Stimulated activated CD4-positive, alpha-beta T cell treated with anti-CD3 and anti-CD28 coated beads, Interleukin-2, amount 100 ng/mL, for 4 hours (primary cell): ENCODE data around the gene BSX.
A peak's percentile ranks its signal among the peaks of the same experiment; 100 is the strongest.

Source experiments
- DNase-seq: peaks from one replicate; pipeline ENCODE4 v3.0.0-alpha.2; 2020; ENCODE audit warnings: low read depth

Gene BSX

DNA sequence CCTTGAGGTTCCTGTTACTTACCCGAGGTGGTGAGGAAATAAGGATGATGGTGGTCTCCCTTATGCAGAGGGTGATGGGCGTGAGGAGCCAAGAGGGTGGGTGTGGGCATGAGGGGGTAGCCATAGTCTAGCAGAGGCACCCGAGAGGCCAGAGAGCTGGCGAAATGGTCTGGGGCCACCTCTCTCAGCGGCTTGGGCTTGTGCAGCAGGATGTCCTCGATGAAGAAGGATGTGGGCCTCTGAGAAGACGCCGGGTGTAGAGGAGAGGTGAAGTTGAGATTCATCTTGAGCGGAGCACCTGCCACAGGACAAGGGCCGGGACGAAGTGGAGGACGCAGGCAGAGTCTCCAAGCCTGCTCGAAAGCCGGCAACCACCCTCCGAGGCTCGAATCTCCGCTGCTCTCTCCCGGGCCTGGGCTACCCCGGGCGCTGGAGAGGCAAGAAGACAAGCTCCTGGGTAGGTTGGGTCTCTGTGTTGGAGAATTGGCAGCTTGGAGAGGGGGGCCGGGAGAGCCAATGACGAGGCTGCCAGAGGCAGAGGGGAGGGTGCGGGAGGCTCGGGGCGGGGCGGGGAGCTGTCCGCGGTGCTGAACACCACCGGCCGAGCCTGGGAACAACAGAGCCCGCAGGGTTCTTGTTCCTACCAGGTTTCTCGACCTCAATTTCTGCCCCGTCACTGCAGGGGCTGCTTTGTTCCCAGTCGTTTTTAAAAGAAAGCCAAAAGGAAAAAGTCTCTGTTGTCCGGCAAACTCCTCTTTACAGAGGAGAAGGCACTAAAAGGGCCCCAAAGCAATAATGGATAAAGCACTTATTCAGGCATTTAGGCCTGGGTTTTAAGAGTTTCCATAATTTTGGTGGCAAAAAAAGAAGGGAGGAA lies at the start of gene BSX:
TSS of gene BSX (minus strand) at position 447 of the 877 bp plus-strand sequence. CDS start at position 284, 163 bp downstream.
- peak; percentile 9 for DNase-seq

DNA sequence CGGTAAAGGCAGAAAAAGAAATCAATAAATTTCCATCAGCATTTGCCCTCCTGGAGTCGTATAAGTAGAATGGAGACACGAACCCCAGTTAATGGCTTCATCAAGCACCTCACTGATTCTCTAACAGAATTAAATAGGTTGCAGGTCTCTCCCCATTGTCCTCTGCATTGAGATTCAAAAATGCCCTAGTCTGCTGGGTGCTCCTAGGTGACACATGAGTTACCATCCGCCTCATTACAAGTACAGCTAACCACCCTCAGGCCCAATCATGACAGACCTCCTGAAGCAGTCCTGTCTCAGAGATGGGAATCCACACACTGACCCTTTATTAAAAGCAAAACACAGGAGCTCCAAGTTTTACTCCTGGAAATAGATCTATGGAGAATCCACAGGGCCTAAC lies 48.9 kb upstream of the BSX start:
- DNase-seq = no peak

DNA sequence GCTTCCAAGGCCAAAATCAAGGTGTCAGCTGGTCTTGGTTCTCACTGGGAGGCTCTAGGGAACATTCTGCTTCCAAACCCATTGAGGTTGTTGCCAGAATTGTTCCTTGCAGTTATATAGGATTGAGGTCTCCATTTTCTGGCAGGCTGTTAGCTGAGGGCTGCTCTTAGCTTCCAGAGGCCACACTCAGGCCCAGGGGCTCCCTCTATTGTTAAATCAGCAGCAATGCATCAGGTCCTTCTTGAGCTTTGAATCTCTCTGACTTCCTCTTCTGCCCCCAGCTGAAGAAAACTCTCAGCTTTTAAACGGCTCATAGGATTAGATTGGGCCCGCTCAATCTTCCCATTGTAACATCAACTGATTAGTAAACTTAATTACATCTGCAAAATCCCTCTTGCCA lies 39.3 kb upstream of the BSX start:
- no peak for DNase-seq

DNA sequence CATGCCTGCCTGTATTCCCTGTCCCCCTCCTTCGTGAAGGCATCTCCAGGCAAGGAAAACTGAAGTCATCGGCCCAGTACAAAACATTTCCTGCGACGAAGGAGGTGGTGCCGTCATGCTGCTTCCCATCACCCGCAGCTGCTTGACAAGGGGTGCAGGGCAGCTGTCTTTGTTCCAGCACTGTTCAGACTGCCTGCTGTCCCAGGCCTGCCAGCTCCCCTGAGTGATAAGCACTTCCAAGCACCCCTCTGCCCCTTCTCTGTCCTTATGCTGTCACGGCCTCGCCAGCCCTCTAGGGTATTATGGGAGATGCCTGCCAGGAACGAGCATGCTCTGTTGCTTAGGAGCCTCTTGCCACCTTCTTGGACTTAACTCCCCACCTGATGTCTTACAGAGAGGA lies 37.1 kb upstream of the BSX start:
- DNase-seq = no peak

DNA sequence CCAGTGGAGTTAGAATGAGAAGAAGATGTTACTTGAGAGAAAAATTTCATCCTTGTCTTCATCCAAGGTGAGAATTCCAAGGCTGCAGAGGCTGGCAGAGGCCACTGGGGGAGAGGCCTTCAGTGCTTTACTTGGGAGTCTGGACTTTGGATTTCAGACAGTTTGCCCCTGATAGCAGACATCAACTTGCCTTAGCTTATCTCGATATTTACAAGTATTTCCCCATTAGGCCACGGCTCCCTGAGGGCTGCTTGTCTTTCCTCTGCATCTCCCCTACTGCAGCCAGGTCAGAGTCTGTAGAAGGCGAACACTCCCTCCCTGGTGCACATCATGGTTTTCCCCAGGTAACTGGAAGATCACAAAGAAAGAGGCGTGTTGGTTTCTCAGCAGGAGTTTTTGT lies 29.9 kb upstream of the BSX start:
- no peak for DNase-seq

DNA sequence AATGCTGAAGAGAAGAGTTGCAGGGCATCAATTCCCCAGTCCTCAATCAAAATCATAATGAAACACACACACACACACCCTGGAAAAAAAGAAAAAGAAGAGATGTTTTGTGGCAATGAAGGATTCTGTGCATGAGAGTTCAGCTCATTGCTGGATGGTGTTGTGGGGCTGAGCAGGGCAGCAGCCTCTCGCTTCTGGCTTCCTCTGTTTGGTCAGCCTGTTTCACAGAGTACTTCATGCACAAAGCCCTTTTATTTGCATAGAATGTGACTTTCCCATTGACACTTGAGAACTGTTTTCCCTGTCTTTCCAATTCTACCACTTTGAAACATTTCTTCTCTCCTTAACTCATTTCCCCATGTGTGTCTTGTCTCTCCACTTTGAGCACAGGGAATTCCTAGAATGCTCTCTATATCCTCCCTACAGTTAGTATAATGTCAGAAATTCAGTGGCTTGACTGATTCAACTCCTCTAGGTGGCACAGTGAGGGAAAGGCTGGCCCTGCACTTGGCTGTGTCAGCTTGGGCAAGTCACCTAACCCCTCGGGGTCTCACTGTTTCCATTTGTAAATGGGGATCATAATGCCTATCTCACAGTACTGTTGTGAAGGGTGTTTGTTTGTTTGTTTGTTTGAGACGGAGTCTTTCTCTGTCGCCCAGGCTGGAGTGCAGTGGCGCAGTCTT lies 25.4 kb upstream of the BSX start:
- DNase-seq = no peak

DNA sequence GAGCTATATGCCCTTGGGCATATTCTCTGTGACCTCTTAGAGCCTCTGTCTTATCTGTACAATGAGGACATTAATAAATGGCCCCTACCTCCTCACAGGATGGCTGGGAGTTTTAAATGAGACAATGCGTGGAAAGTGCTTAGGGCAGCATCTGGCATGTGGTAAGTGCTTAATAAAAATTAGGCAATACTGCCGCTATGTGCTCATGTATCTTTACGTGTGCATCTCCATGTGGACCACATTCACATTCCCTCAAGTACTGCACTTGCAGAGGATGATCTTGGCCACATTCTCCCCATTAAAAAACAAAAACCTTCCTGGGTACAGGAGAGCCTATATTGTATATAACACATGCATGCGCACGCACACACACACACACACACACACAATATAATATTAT lies 19.1 kb upstream of the BSX start:
- DNase-seq = no peak

DNA sequence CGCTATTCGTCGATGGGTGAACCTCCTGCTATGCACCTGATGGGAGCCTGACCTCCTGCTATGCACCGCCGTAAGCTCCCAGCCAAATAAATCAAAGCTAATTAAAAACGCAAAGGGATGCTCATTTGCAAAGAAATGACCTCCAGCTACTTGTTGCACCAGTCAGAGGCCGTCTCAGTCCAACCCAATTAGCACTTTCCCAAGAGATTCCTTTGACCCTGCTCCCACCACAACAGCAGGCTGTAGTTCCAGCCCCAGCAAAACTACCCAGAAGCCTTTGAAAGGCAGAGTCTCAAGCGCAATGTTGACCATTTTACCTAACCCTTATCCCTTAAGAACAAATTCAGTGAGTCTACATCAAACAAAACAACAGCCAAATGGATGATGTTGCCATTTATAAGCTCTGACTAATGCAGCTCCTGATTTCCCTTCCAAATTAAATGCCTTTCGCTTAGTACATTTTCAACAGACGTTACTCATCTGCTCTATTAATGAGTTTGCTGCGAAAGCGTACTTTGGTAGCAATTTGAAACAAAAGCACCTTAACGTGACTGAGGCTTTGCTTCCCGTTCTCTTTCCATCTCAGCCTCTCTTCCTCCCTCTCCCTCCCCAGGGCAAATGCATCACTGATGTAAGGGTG lies 17.2 kb upstream of the BSX start:
- no peak for DNase-seq

DNA sequence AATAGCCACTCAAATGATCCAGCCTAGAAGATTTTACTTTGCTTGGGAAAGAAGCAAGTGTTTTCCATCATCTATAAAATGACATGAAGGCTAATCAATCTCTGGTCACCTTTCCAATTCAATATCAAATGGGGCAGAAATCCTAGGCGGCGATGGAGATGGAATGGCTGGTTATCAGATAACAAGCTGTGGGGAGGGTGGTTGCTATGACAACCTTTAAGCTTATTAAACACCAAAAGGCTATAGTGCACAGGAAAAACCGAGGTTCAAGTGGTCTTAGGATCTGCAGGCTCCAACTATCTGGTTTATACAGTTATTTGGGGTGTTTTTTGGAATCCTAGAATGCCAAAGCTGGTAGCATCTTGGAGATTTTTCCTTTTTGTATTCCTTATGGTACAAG lies 13.9 kb upstream of the BSX start:
- DNase-seq = no peak

DNA sequence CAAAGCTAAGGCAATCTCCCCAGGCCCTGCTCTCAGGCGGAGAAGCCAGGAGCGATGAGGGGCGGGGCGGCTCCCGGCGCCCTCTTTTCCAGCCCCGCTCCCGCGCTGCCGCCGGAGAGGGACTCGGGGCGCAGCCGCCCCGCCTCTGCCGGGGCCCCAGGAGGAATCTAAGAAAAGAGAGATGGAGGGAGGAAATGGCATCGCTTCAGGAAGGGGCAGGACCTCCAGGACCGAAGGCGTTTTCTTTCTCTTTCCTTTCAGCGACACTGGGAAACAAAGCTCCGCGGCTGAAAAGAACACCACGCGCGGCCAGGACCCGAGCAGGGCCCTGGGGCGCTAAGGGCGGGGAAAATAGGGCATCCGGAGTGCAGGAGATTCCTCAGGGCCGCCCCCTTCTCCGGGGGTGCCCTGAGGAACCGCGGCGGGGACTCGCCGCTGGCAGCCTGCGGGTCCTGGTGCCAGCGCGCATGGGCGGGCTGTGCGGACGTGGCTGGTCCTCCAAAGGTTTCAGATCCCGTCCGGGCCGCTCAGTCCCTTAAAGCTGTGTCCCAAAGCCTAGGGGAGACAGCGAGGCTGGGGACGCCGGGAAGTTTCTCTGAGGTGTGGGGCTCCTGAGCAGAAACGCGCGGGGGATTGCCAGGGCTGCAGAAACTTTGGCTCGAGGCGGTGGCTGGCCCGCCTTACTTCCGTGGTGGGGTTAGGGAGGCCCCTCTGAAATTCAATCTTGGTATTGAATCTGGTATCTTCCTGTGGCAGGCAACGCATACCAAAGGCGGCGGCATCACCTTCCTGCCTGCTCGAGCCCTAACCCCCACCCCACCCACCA lies 2.8 kb upstream of the BSX start:
- no peak for DNase-seq

DNA sequence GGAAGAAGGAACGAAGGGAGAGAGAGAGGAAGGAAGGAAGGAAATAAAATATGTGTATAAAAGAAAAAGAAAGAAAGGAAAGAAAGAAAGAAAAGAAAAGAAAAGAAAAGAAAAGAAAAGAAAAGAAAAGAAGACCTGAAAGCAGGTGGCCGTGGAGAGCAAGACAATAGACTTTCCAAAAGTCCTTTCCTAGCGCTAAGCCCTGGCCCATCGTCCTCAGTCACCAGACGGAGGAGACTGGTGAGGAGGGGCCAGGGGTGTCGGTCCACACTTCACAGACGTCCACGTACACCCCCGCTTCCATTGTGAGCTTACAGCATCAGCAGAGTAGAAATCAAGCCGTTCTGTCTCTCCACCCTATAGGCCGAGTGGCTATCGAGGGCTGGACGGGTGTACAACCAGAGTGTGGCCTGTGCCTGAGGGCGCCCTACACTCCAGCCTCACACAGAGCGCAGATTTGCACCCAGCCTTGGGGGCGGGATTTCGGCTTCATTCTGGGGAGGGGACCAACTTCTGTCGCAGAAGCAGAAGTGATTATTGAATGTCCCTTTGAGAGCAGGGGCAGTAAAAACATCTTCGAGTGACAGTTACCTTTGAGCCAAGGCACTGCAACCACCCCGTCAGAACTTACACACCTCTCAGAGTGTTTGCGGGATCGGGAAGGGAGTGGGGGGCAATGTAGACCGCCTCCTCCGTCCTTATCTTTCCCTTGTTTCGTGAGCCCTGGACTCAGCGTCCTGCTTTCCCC lies 2.0 kb upstream of the BSX start:
- DNase-seq = no peak

DNA sequence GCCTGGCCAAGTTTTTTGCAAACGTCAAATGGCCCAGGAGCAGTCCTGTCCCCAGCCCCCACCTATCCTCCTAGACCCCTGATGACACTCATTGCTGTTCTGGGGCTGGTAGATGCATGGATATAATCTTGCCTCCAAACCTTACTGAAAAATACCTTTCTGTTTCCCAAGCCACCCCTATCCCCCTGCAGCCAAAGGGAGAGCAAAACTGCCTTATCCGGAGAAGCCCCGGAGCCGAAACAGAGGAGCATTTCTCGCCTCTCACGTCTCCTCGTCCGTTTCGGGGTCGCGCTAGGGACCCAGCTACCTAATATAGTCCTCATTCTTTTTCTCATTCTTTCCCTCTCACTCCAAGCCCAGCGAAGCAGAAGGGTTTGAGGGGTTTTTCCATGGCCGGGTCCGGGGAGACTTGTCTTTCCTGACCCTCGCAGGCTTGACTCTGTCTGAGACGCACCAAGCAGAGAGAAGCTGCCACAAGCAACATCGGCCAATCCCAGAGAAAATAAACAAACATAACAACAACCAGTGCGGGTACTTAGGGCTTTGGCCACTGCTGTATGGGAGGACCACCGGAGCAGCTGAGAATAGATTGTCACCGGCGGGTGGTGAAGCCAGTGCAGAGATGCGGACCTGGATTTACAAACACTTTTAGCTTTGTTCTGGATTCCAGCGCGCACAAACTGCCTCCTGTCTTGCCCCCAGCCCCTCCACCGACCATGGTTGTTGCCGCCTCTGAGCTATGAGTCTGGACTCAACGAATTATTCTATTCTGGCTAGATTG lies 1.6 kb downstream of the BSX start:
- DNase-seq = no peak

DNA sequence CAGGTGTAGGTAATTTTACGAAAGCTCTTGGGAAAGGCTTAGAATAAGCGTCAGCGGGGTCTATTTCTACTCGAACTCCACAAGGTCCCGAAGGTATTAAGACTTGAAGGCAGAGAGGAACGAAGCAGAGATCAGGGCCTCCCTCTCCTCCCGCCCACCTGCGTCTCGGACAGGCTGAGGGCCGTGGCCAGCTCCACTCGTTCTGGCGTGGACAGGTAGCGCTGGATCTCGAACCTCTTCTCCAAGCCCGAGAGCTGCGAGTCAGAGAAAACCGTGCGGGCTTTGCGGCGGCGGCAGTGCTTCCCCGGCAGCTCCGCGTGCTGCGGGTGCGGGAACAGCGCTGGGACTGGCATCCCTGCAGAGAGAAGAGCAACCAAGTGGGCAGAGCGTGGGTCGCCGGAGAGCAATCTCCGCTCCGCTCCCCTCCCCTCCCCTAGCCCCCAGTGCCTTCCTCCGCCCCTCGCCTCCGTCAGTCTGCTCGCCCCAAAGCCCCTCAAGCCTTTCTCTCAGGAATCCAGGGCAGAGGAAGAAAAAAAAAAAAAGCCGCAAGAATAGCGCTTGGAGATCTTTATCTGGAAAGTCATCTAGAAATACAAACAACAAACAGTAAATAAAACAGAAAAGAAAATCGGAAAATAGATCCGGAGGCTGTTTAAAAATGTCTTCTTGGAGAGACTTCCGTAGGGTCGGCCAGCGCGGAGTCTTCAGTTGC lies 2.4 kb downstream of the BSX start:
- no peak for DNase-seq

DNA sequence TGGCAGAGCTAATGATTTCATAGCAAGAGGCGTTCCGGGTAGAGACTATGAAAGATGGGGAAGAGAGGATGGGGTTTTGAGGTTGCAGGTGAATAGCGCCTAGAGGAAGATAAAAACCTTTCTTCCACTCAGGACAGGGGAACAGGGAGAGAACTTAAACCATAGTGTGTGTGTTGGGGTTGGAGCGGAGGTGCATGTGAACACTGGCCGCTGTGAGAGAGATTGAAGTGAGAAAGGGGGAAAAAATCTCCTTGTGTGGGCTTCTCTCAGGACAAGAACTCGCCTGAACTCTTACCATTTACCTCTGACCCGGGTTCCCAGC lies 3.4 kb downstream of the BSX start:
- DNase-seq = no peak

DNA sequence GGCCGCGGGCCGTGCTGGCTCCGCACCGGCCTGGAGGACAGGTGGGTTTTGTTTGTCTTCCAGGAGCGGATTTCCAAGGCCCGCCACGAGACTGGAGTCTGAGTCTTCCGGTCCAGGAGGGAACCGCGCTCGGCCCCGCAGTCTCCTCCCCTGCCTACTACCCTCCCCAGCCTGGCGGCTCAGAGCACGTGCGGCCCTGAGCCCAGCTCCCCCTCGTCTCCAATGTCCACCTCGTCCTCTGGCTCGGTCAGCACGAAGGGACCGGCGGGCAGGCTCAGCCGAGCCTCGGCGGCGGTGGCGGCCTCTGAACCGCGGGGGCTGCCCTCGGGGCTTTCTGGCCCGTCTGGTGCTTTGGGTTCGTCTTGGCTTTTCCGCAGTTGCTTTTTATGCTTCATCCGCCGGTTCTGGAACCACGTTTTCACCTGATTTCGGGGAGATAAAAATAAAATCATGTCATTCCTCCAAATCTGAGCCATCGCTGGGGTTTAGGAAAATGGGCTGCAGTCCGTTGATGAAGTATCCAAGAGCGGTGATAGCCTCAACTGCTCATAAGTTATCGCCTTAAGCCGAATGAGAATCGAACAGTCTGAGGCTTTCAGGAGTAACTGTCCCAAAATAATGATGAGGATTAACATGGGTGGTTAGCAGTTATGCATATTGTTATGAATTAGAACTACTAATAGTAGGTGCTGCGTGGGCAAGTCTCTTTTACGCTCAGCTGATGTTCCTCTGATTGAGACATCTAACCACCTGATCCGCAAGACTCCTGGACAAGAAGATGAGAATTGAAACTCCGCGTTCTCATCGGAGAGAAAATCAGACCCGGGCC lies 4.0 kb downstream of the BSX start:
- DNase-seq = no peak

DNA sequence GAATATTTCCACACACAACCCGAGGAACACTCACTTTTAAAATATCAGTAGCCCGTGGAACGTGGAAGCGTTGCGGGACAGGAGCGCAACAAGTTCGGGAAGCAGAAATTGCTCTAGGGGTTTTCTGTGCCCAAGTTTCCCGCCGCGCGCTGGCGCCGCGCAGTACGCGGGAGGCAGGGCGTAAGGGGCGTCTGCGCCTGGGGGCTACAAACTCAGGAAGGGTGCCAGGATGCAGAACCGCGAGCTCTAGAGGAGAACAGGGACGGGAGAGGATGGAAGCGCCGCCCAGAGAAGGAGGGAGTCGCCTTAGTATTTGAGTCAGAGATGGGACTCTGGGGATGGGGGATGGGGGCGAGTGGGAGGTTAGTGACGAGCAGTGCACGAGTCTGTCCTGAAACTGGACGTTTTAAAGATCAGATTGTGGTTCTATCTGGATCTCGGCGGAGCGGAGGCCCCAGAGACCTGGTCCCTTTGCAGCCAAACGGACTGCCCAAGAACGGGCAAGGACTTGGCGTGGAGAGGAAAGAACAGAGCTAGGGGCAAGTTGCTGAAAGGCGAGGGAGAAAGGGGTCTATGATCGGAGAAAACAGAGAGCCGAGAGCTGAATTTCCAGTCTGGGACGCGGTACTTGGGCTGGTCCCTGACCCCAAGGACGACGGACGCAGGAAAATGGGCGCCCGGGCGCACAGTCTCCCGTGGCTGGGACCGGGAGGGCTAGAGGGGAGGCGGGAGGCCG lies 4.7 kb downstream of the BSX start:
- DNase-seq = no peak

DNA sequence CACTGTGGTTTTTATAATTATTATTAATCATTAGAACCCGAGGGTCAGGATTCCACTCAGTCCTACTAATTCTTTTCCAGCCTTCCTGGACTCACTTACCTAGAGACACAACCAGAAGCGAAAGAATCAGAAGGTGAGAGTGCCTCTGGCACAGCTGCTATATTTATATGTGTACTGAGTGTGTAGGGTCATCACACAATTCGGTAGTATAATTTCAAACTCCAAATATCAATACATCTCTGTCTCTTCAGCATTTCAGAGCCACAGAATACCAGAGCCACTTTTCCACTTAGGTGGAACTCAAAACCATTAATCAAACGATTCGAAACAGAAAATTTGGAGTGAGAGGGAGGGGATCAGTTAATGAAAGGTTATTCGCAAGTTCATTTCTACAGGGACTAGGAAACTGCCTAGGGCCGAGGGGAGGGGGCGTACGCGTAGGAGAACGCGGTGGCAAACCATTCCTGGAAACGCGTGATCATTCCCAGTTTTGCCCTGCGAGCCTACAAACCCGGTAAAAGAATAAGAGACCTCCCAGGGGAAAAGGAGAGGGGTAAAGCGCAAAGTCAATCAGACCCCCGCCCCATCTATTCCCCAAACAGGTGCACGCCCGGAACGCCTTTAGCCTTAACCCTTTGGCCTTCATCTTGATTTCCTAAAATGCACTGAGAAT lies 5.4 kb downstream of the BSX start:
- DNase-seq = no peak

DNA sequence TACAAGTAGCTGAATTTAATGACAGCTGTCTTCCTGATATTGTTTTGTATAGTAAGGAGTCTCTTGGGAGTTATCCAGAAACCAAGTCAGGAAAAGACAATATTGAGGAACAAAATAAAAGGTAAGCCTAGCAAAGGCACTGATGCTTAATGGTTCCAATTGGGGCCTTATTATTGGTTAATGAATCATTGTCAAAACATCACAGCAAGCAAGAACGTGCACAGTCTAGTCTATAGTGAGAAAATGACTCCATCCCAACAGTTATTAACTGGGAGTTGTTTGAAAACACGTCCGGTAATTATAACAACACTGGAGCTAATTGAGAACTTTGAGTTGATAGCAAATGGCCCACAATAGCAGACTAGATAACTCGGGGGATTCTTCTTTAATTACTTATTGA lies 17.7 kb downstream of the BSX start:
- DNase-seq = no peak
